ENCODE results near the gene SERPINB4.
"Not testable (repeated sequence)": the region's sequence is repeated elsewhere in the genome, so short reads cannot be mapped to it uniquely, and the experiment has no call there.

SERPINB4 gene

GRCh38 chr18:63644142-63644541 lies at the start of gene SERPINB4:
Gene SERPINB4, minus strand, starts transcription at chr18:63644256. Its CDS starts 679 bp downstream, at chr18:63643577.
- not testable (repeated sequence) for DNase-seq

- no peak for DNase-seq
Measured at GRCh38 chr18:63689064-63689463, 45.0 kb upstream of the SERPINB4 start.

GRCh38 chr18:63686871-63687270 lies 42.8 kb upstream of the SERPINB4 start:
- no peak for DNase-seq

- no peak for DNase-seq
Measured at GRCh38 chr18:63684718-63685117, 40.7 kb upstream of the SERPINB4 start.

- no peak for DNase-seq
Measured at GRCh38 chr18:63683890-63684289, 39.8 kb upstream of the SERPINB4 start.

GRCh38 chr18:63683152-63683551 lies 39.1 kb upstream of the SERPINB4 start:
- DNase-seq = no peak

GRCh38 chr18:63681449-63682340 lies 37.6 kb upstream of the SERPINB4 start:
- no peak for DNase-seq

- DNase-seq = no peak
Measured at GRCh38 chr18:63679820-63680606, 36.0 kb upstream of the SERPINB4 start.

GRCh38 chr18:63677500-63678225 lies 33.6 kb upstream of the SERPINB4 start:
- no peak for DNase-seq

- no peak for DNase-seq
Measured at GRCh38 chr18:63676526-63677323, 32.7 kb upstream of the SERPINB4 start.

GRCh38 chr18:63664571-63664970 lies 20.5 kb upstream of the SERPINB4 start:
- DNase-seq = no peak

GRCh38 chr18:63661750-63662149 lies 17.7 kb upstream of the SERPINB4 start, which contains the start of gene SERPINB3:
Gene SERPINB3, minus strand, starts transcription at chr18:63661893. Its CDS starts 677 bp downstream, at chr18:63661216.
- DNase-seq = not testable (repeated sequence)

- DNase-seq = not testable (repeated sequence)
Measured at GRCh38 chr18:63658920-63659319, 14.9 kb upstream of the SERPINB4 start.

GRCh38 chr18:63650271-63650670 lies 6.2 kb upstream of the SERPINB4 start:
- not testable (repeated sequence) for DNase-seq

GRCh38 chr18:63648241-63648640 lies 4.2 kb upstream of the SERPINB4 start:
- no peak for DNase-seq

GRCh38 chr18:63646936-63647335 lies 2.9 kb upstream of the SERPINB4 start:
- DNase-seq = no peak

- DNase-seq = not testable (repeated sequence)
Measured at GRCh38 chr18:63644694-63645093, 638 bp upstream of the SERPINB4 start.

- DNase-seq = not testable (repeated sequence)
Measured at GRCh38 chr18:63642668-63643356, 1.2 kb downstream of the SERPINB4 start.

GRCh38 chr18:63641157-63641680 lies 2.8 kb downstream of the SERPINB4 start:
- DNase-seq = not testable (repeated sequence)

GRCh38 chr18:63637703-63638102 lies 6.4 kb downstream of the SERPINB4 start:
- DNase-seq = no peak
